Esophagus muscularis mucosa (tissue), 4 donors: ENCODE data around the gene TXNL1. TPM values are rescaled to one million over a fixed set of nuclear protein-coding genes. Genes with fewer than 3 reads are reported as not detected.

ENCODE experiments used
- DNase-seq: peaks from one replicate; pipeline ENCODE4 v3.0.0-alpha.2; 2017; ENCODE audit errors: extremely low spot score
- H3K27ac ChIP-seq, 4 donors: fragments of 200-600 bp; sonication (generic); replicated peaks in 1 of 4; 1 replicate in 3 of 4; 2 replicates in 1 of 4; pipeline ENCODE4 v1.5.1; 2016 to 2019; ENCODE audit warnings: mild to moderate bottlenecking in 1 of 4
- H3K27me3 ChIP-seq, 4 donors: fragments of 200-600 bp; sonication (generic); one replicate each; pipeline versions ENCODE4 v1.5.1 to v1.6.0; 2016 to 2019
- H3K36me3 ChIP-seq, 4 donors: fragments of 200-600 bp; sonication (generic); one replicate each; pipeline ENCODE4 v1.5.1; 2016 to 2019
- H3K4me1 ChIP-seq, 4 donors: fragments of 200-600 bp; sonication (generic); one replicate each; pipeline ENCODE4 v1.5.1; 2016 to 2019
- H3K4me3 ChIP-seq, 4 donors: fragments of 200-600 bp; sonication (generic); 1 replicate in 2 of 4; 2 replicates in 2 of 4; pipeline ENCODE4 v1.5.1; 2016 to 2019; ENCODE audit warnings: mild to moderate bottlenecking in 4 of 4, moderate library complexity in 1 of 4
- H3K9me3 ChIP-seq, 4 donors: fragments of 200-600 bp; sonication (generic); 1 replicate in 3 of 4; 2 replicates in 1 of 4; pipeline ENCODE4 v1.5.1; 2016 to 2019
- CTCF ChIP-seq, 3 experiments: fragments of 200-600 bp in 2 of 3; fragments of 450-650 bp in 1 of 3; sonication (generic) in 2 of 3; IDR thresholded peaks; one replicate each; pipeline ENCODE4 v1.5.1; 2017 to 2019; ENCODE audit warnings: antibody characterized with exemption in 3 of 3, mild to moderate bottlenecking in 2 of 3, moderate library complexity in 1 of 3
- EP300 ChIP-seq: sonication (generic); formaldehyde crosslinking; IDR thresholded peaks from one replicate; pipeline ENCODE4 v1.6.1; 2017; ENCODE audit warnings: antibody characterized with exemption
- POLR2A ChIP-seq: fragments of 450-650 bp; IDR thresholded peaks from one replicate; pipeline ENCODE4 v1.6.1; 2017; ENCODE audit warnings: antibody characterized with exemption, moderate library complexity, mild to moderate bottlenecking, low read depth
- POLR2AphosphoS5 ChIP-seq, 2 donors: sonication (generic); formaldehyde crosslinking; IDR thresholded peaks; one replicate each; pipeline ENCODE4 v1.6.1; 2017; ENCODE audit warnings: antibody characterized with exemption in 2 of 2
- WGBS: methylation state at CpG from one replicate; pipeline ENCODE4 v1.1.5; 2018; 5-methylcytosine and 5-hydroxymethylcytosine counted together
- intact Hi-C: fragments of 100-400 bp; cut with DNase I; formaldehyde crosslinking; loops from one replicate; pipeline ENCODE4 v1.15.1; 2023
- total RNA-seq, 4 donors: library from RNA; depleted of rRNA; stranded (reverse); fragments of >200 nt; gene quantifications; one replicate each; pipeline versions ENCODE4 v1.1.0 to v1.2.1, GENCODE V29; 2016

TXNL1 gene
- total RNA-seq, 4 donors from 2014 or later = 29.9 to 42.5 (median 40.4) TPM

DNA sequence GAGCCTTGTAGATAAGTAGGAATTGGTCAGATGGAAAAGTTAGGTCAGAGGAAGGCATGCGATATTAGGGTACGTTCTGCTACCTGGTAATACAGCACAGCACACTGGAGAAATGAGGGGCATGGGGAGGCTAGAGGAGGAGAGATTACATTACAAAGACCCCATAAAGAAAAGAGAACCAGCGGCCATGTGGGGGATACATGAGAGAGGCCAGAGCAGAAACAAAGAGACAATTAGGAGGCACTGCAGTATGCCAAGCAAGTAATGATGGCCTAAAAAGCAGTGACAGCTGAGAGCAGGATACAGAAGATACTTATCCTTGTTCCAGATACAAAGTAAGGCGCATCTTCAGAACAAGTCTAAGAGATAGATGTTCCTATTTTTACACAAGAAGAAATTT is 40.0 kb downstream of the TXNL1 start:
- Histone ChIP-seq H3K9me3 (no peaks in the 10 kb centered on the region), H3K27me3 (no peaks in the 10 kb centered on the region), H3K4me3 (no peak overlapping the region), H3K27ac (no peak overlapping the region), H3K36me3 (peaks cover 5 to 13% (median 10%) of the 10 kb centered on the region in 4 donors), H3K4me1 (no peaks in the 10 kb centered on the region)
- 87% methylated on average over 4 of the region's 4 CpGs for WGBS
- no peak for DNase-seq
- TF ChIP-seq POLR2AphosphoS5 (IDR thresholded peaks at IDR 0.05) (no peak), EP300 (no peak), CTCF (IDR thresholded peaks at IDR 0.05) (no peak), POLR2A (no peak)
- intact Hi-C loops = no loop called here

- intact Hi-C loops = no loop called here
- Histone ChIP-seq H3K27me3 (no peaks in the 10 kb centered on the region), H3K27ac (no peak overlapping the region), H3K4me3 (no peak overlapping the region), H3K4me1 (no peaks in the 10 kb centered on the region), H3K36me3 (no peaks in the 10 kb centered on the region), H3K9me3 (no peaks in the 10 kb centered on the region)
- no peak for DNase-seq
- TF ChIP-seq POLR2AphosphoS5 (IDR thresholded peaks at IDR 0.05) (no peak), EP300 (no peak)
- 92% methylated on average over 4 of the region's 4 CpGs for WGBS
Measured at GRCh38 chr18:56593906-56594305, 44.5 kb downstream of the TXNL1 start.

DNA sequence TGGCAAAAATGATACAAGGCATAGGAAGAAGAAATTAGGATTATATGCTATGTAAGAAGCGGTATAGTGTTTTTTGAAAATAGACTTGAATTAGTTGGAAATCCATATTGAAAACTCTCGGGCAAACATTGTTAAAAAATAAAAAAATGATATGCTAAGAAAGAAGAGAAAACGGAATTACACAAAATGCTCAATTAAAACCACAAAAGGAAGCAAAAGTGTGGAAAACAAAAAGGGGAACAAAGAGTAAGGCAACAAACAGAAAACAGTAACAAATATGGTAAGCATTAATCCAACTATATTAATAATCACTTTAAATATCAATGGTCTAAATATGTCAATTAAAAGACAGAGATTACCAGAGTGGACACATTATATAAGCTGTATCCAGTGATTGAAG is 58.4 kb downstream of the TXNL1 start:
- WGBS = 72% methylated on average over 3 of the region's 3 CpGs
- no peak for TF ChIP-seq CTCF (IDR thresholded peaks at IDR 0.05)
- TF ChIP-seq POLR2AphosphoS5 (IDR thresholded peaks at IDR 0.05) = no peak
- TF ChIP-seq POLR2A = no peak
- TF ChIP-seq EP300 = no peak
- Histone ChIP-seq H3K27ac (no peak overlapping the region), H3K36me3 (no peaks in the 10 kb centered on the region), H3K27me3 (no peaks in the 10 kb centered on the region), H3K9me3 (peaks cover 0 to 4% (median 0%) of the 10 kb centered on the region in 4 donors), H3K4me3 (no peak overlapping the region), H3K4me1 (peaks cover 9 to 19% (median 13%) of the 10 kb centered on the region in 4 donors)
- intact Hi-C loops = no loop called here
- no peak for DNase-seq

DNA sequence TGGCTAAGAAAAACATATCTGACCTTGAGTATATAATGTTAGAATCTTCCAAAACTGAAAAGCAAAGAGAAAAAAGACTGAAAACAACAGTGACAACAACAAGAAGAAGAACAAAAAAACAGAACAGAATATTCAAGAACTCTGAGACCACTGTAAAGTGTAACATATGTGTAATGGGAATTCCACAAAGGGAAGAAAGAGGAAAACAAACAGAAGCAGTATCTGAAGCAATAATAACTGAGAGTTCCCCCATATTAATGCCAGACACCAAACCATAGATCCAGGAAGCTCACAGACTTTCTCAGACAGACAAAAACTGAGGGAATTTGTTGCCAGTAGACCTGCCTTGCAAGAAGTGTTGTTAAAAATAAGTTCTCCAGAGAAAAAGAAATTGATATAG is 58.9 kb downstream of the TXNL1 start:
- intact Hi-C loops = loop anchor here (5.0 to 10.0 kb wide), 3 partner anchors 1167 to 1342 kb away; no protein-coding TSS in a partner anchor
- H3K27me3 ChIP-seq = no peaks in the 10 kb centered on the region
- DNase-seq = no peak
- H3K27ac ChIP-seq = no peak overlapping the region
- peaks cover 0 to 4% (median 0%) of the 10 kb centered on the region in 4 donors for H3K9me3 ChIP-seq
- H3K36me3 ChIP-seq = no peaks in the 10 kb centered on the region
- no peak for TF ChIP-seq CTCF (IDR thresholded peaks at IDR 0.05)
- no peak for TF ChIP-seq POLR2AphosphoS5 (IDR thresholded peaks at IDR 0.05)
- no peak for TF ChIP-seq POLR2A
- no peak for TF ChIP-seq EP300
- H3K4me1 ChIP-seq = peaks cover 15 to 25% (median 18%) of the 10 kb centered on the region in 4 donors
- H3K4me3 ChIP-seq = no peak overlapping the region

DNA sequence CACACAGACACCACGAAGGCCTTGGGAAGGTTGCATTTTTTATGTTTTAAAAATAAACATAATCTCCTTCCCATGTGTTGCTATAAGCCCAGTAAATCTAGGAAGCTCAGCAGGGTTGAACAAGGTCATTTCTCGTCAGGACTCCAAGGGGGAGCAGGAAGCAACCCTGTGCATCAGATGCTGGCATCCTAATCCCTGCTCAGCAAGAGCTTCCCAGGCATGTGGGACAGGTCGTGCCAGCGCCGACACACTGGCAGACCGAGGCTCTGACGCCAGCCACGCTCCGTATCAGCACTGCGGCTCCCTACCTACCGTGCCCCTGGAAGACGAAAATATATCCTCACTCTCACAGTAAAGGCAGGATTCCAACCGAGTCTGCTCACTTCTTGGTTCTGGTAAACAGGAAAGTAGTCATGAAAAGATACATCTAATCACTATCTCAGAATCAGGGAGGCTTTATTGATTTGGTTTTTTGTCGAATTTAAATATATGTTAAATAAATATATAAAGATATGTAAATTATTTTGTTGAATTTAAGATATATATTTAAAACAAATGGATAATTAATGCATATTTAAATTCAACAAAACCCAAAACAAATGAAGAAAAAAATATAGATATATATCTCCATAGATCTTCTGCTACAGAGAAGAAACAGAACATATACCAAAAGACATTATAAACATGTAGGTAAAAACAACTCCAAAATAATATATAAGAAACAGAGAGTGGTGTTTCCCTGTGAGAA is 61.4 kb downstream of the TXNL1 start:
- no peak for DNase-seq
- H3K27ac ChIP-seq = no peak overlapping the region
- H3K36me3 ChIP-seq = no peaks in the 10 kb centered on the region
- no peaks in the 10 kb centered on the region for H3K27me3 ChIP-seq
- intact Hi-C loops = loop anchor here (5.0 to 10.0 kb wide), 3 partner anchors 1165 to 1340 kb away; no protein-coding TSS in a partner anchor
- no peak overlapping the region for H3K4me3 ChIP-seq
- peaks cover 17 to 28% (median 21%) of the 10 kb centered on the region in 4 donors for H3K4me1 ChIP-seq
- no peak for TF ChIP-seq CTCF (IDR thresholded peaks at IDR 0.05)
- TF ChIP-seq POLR2AphosphoS5 (IDR thresholded peaks at IDR 0.05) = no peak
- TF ChIP-seq EP300 = no peak
- peaks cover 0 to 4% (median 0%) of the 10 kb centered on the region in 4 donors for H3K9me3 ChIP-seq
- WGBS = 65% methylated on average over 14 of the region's 14 CpGs
